Neuronal stem cell (in vitro differentiated cells): Measurements from ENCODE around the gene PDE4B.

Experiments used
- DNase-seq: peaks from one replicate; pipeline ENCODE4 v3.0.0-alpha.2; 2013; ENCODE audit warnings: low spot score
- H2AFZ ChIP-seq: one replicate; pipeline ENCODE4 v1.6.1; 2013; ENCODE audit warnings: mild to moderate bottlenecking, low read length, inconsistent platforms
- H2AK5ac ChIP-seq: 2 replicates; pipeline ENCODE4 v1.6.1; 2013; ENCODE audit warnings: low read depth, mild to moderate bottlenecking, inconsistent platforms, low read length, moderate library complexity, mixed read lengths
- H2BK120ac ChIP-seq: 2 replicates; pipeline ENCODE4 v1.6.1; 2013; ENCODE audit warnings: low read depth, mild to moderate bottlenecking, inconsistent platforms, low read length, moderate library complexity, mixed read lengths
- H2BK12ac ChIP-seq: one replicate; pipeline ENCODE4 v1.6.1; 2013; ENCODE audit warnings: low read length, inconsistent platforms
- H2BK15ac ChIP-seq: 2 replicates; pipeline ENCODE4 v1.6.1; 2013; ENCODE audit warnings: mild to moderate bottlenecking, low read length, inconsistent platforms, mixed read lengths
- H2BK5ac ChIP-seq: one replicate; pipeline ENCODE4 v1.6.1; 2013; ENCODE audit warnings: inconsistent platforms, mild to moderate bottlenecking, low read length, moderate library complexity
- H3K14ac ChIP-seq: one replicate; pipeline ENCODE4 v1.6.1; 2013; ENCODE audit warnings: low read length, inconsistent platforms
- H3K18ac ChIP-seq: 2 replicates; pipeline ENCODE4 v1.6.1; 2013; ENCODE audit warnings: low read length, inconsistent platforms
- H3K23ac ChIP-seq: 2 replicates; pipeline ENCODE4 v1.6.1; 2013; ENCODE audit warnings: low read depth, mild to moderate bottlenecking, mixed read lengths, low read length, inconsistent platforms; ENCODE audit not compliant: poor library complexity
- H3K27ac ChIP-seq: replicated peaks from 3 replicates; pipeline ENCODE4 v1.5.1; 2013; ENCODE audit warnings: low read length, inconsistent platforms
- H3K27me3 ChIP-seq, 3 experiments: 2 replicates each; pipeline ENCODE4 v1.6.1; 2013; ENCODE audit warnings: low read length in 3 of 3, mild to moderate bottlenecking in 2 of 3, inconsistent platforms in 1 of 3, low read depth in 1 of 3, mixed read lengths in 1 of 3, moderate library complexity in 1 of 3; ENCODE audit not compliant: control insufficient read depth in 3 of 3, insufficient read depth in 3 of 3
- H3K36me3 ChIP-seq, 2 donors: replicated peaks in 1 of 2; 2 replicates each; pipeline ENCODE4 v1.6.1; 2013; ENCODE audit warnings: low read length in 2 of 2; ENCODE audit not compliant: control insufficient read depth in 2 of 2, insufficient read depth in 2 of 2
- H3K4ac ChIP-seq: 2 replicates; pipeline ENCODE4 v1.6.1; 2013; ENCODE audit warnings: inconsistent platforms, mild to moderate bottlenecking, low read length, moderate library complexity
- H3K4me1 ChIP-seq, 2 donors: 1 replicate in 1 of 2; 2 replicates in 1 of 2; pipeline ENCODE4 v1.6.1; 2013; ENCODE audit warnings: low read length in 2 of 2, low read depth in 1 of 2; ENCODE audit not compliant: control insufficient read depth in 2 of 2, insufficient read depth in 1 of 2
- H3K4me2 ChIP-seq: one replicate; pipeline ENCODE4 v1.6.1; 2013; ENCODE audit warnings: mild to moderate bottlenecking, low read length, inconsistent platforms; ENCODE audit not compliant: insufficient read depth, poor library complexity, severe bottlenecking
- H3K4me3 ChIP-seq, 2 donors: 2 replicates each; pipeline ENCODE4 v1.5.1; 2013; ENCODE audit warnings: low read length in 2 of 2, mild to moderate bottlenecking in 2 of 2, inconsistent platforms in 1 of 2, moderate library complexity in 1 of 2
- H3K79me1 ChIP-seq: one replicate; pipeline ENCODE4 v1.6.1; 2013; ENCODE audit warnings: low read depth, mild to moderate bottlenecking, inconsistent platforms, low read length, moderate library complexity
- H3K9ac ChIP-seq: one replicate; pipeline ENCODE4 v1.6.1; 2013; ENCODE audit warnings: mild to moderate bottlenecking, low read depth, low read length, inconsistent platforms; ENCODE audit not compliant: poor library complexity
- H3K9me3 ChIP-seq, 2 donors: replicated peaks in 1 of 2; 2 replicates each; pipeline versions ENCODE3 to v1.6.1; 2013; ENCODE audit warnings: low read length in 2 of 2, mild to moderate bottlenecking in 2 of 2, inconsistent platforms in 1 of 2, low read depth in 1 of 2, mixed read lengths in 1 of 2, moderate library complexity in 1 of 2; ENCODE audit not compliant: control insufficient read depth in 2 of 2, insufficient read depth in 1 of 2
- H4K8ac ChIP-seq: one replicate; pipeline ENCODE4 v1.6.1; 2013; ENCODE audit warnings: low read depth, mild to moderate bottlenecking, inconsistent platforms, low read length, moderate library complexity
- H4K91ac ChIP-seq: one replicate; pipeline ENCODE4 v1.6.1; 2013; ENCODE audit warnings: low read length, low read depth, mild to moderate bottlenecking, inconsistent platforms; ENCODE audit not compliant: poor library complexity
- WGBS, 2 donors: extraction: QIAGEN DNeasy Blood & Tissue Kit; methylation state at CpG; one replicate each; pipeline ENCODE4 v1.1.7; 2013; ENCODE audit warnings: missing lambda C conversion rate in 2 of 2, mixed read lengths in 1 of 2; ENCODE audit not compliant: insufficient read length in 2 of 2, insufficient replicate concordance in 1 of 2; ENCODE audit errors: extremely low coverage in 2 of 2; 5-methylcytosine and 5-hydroxymethylcytosine counted together

Gene PDE4B

GRCh38 chr1:66294707-66295370 is 502.1 kb downstream of the PDE4B start:
- Histone ChIP-seq H2BK15ac (no peak overlapping the region), H4K8ac (no peak overlapping the region), H3K27me3 (no peaks in the 10 kb centered on the region), H2AK5ac (no peak overlapping the region), H2BK12ac (no peak overlapping the region), H3K9ac (no peak overlapping the region), H3K23ac (no peak overlapping the region), H3K4me2 (no peak overlapping the region), H3K4me1 (peaks cover 0 to 2% of the 10 kb centered on the region in 2 donors), H3K18ac (no peak overlapping the region), H3K4ac (no peak overlapping the region), H3K14ac (no peak overlapping the region), H2AFZ (no peak overlapping the region), H3K36me3 (no peaks in the 10 kb centered on the region), H3K79me1 (no peaks in the 10 kb centered on the region), H3K4me3 (no peak overlapping the region), H4K91ac (no peak overlapping the region), H2BK5ac (no peak overlapping the region), H2BK120ac (no peak overlapping the region), H3K27ac (no peak overlapping the region), H3K9me3 (no peaks in the 10 kb centered on the region)
- WGBS, 2 donors = no CpG with 5 or more reads among the region's 2 CpGs
- no peak for DNase-seq

GRCh38 chr1:66295803-66296202 is 503.1 kb downstream of the PDE4B start:
- Histone ChIP-seq H3K23ac (no peak overlapping the region), H3K36me3 (no peaks in the 10 kb centered on the region), H4K91ac (no peak overlapping the region), H2BK15ac (no peak overlapping the region), H3K14ac (no peak overlapping the region), H3K9me3 (no peaks in the 10 kb centered on the region), H3K27ac (no peak overlapping the region), H3K4me1 (peaks cover 0 to 2% of the 10 kb centered on the region in 2 donors), H3K9ac (no peak overlapping the region), H2AK5ac (no peak overlapping the region), H4K8ac (no peak overlapping the region), H3K27me3 (no peaks in the 10 kb centered on the region), H3K4ac (no peak overlapping the region), H2AFZ (no peak overlapping the region), H2BK5ac (no peak overlapping the region), H2BK12ac (no peak overlapping the region), H3K18ac (no peak overlapping the region), H2BK120ac (no peak overlapping the region), H3K79me1 (no peaks in the 10 kb centered on the region), H3K4me3 (no peak overlapping the region), H3K4me2 (no peak overlapping the region)
- no peak for DNase-seq
- WGBS, 2 donors = no CpG with 5 or more reads among the region's 6 CpGs

DNA sequence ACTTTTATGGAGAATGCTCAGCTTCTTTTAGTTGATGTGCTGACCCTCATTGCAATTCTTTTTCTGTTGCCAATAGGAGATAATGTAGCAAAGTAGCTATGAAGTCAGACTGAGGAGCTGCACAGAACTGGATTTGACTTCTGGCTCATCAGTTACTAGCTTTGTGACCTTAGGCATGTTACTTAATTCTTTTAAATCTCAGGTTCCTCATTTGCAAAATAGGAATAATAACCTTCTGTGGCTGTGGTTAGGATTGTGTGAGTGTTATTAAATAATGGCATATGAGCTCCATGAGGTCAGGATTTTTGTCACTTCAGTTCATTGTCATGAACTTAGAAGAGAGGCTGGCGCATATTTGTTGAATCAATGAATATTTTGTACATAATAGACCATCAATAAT is 503.7 kb downstream of the PDE4B start:
- no peak for DNase-seq
- Histone ChIP-seq H2BK15ac (no peak overlapping the region), H3K36me3 (no peaks in the 10 kb centered on the region), H3K4me3 (no peak overlapping the region), H3K23ac (no peak overlapping the region), H3K9ac (no peak overlapping the region), H3K27me3 (no peaks in the 10 kb centered on the region), H3K14ac (no peak overlapping the region), H2AFZ (no peak overlapping the region), H3K4me2 (no peak overlapping the region), H3K79me1 (no peaks in the 10 kb centered on the region), H2BK12ac (no peak overlapping the region), H3K9me3 (no peaks in the 10 kb centered on the region), H4K8ac (no peak overlapping the region), H2BK120ac (no peak overlapping the region), H3K4me1 (peaks cover 0 to 2% of the 10 kb centered on the region in 2 donors), H3K18ac (no peak overlapping the region), H3K4ac (no peak overlapping the region), H3K27ac (no peak overlapping the region), H2AK5ac (no peak overlapping the region), H2BK5ac (no peak overlapping the region), H4K91ac (no peak overlapping the region)
- no CpG with 5 or more reads among the region's 1 CpG for WGBS, 2 donors

- Histone ChIP-seq H2AK5ac (no peak overlapping the region), H3K4me2 (no peak overlapping the region), H2BK5ac (no peak overlapping the region), H3K4me1 (peaks cover 0 to 2% of the 10 kb centered on the region in 2 donors), H3K9ac (no peak overlapping the region), H3K79me1 (no peaks in the 10 kb centered on the region), H3K14ac (no peak overlapping the region), H2BK15ac (no peak overlapping the region), H3K9me3 (no peaks in the 10 kb centered on the region), H3K4me3 (no peak overlapping the region), H2BK120ac (no peak overlapping the region), H3K27ac (no peak overlapping the region), H3K36me3 (no peaks in the 10 kb centered on the region), H2AFZ (no peak overlapping the region), H3K18ac (no peak overlapping the region), H3K27me3 (no peaks in the 10 kb centered on the region), H3K4ac (no peak overlapping the region), H4K8ac (no peak overlapping the region), H2BK12ac (no peak overlapping the region), H4K91ac (no peak overlapping the region), H3K23ac (no peak overlapping the region)
- WGBS, 2 donors = no CpG with 5 or more reads among the region's 6 CpGs
- no peak for DNase-seq
Observed at GRCh38 chr1:66296951-66297350, 504.3 kb downstream of the PDE4B start.
